Stomach (tissue), 9 donors: Measurements from ENCODE around the gene MAEA. TPM values are rescaled to one million over a fixed set of nuclear protein-coding genes. Genes with fewer than 3 reads are reported as not detected.

Experiments
- DNase-seq, 2 donors: peaks; one replicate each; pipeline versions ENCODE4 v3.0.0 to v3.0.0-alpha.2; 2013 to 2019
- H3K27ac ChIP-seq, 5 donors: fragments of 200-600 bp in 4 of 5; sonication (generic) in 4 of 5; one replicate each; pipeline ENCODE4 v1.5.1; 2013 to 2019; ENCODE audit warnings: mild to moderate bottlenecking in 1 of 5, moderate library complexity in 1 of 5
- H3K27me3 ChIP-seq, 3 donors: fragments of 200-600 bp; sonication (generic); one replicate each; pipeline ENCODE4 v1.5.1; 2017 to 2019; ENCODE audit warnings: mixed run types in 1 of 3
- H3K36me3 ChIP-seq, 4 donors: fragments of 200-600 bp; sonication (generic); 1 replicate in 3 of 4; 2 replicates in 1 of 4; pipeline ENCODE4 v1.5.1; 2016 to 2019
- H3K4me1 ChIP-seq, 4 donors: fragments of 200-600 bp; sonication (generic); one replicate each; pipeline ENCODE4 v1.5.1; 2016 to 2019
- H3K4me3 ChIP-seq, 4 donors: fragments of 200-600 bp; sonication (generic) in 3 of 4; one replicate each; pipeline ENCODE4 v1.5.1; 2016 to 2019; ENCODE audit warnings: mild to moderate bottlenecking in 1 of 4
- H3K9me3 ChIP-seq, 4 donors: fragments of 200-600 bp; sonication (generic); one replicate each; pipeline ENCODE4 v1.5.1; 2016 to 2019
- EP300 ChIP-seq: sonication (generic); formaldehyde crosslinking; IDR thresholded peaks from one replicate; pipeline ENCODE4 v1.6.1; 2017; ENCODE audit warnings: antibody characterized with exemption
- POLR2A ChIP-seq, 4 donors: fragments of 450-650 bp; IDR thresholded peaks; one replicate each; pipeline ENCODE4 v1.6.1; 2016; ENCODE audit warnings: antibody characterized with exemption in 4 of 4, control low read depth in 2 of 4, mild to moderate bottlenecking in 1 of 4, moderate library complexity in 1 of 4
- POLR2AphosphoS5 ChIP-seq, 3 donors: sonication (generic); formaldehyde crosslinking; IDR thresholded peaks; one replicate each; pipeline ENCODE4 v1.6.1; 2016; ENCODE audit warnings: antibody characterized with exemption in 3 of 3
- WGBS, 5 donors: extraction: QIAGEN DNeasy Blood & Tissue Kit in 3 of 5; methylation state at CpG; one replicate each; pipeline versions ENCODE4 v1.1.5 to v1.1.7; 2013 to 2018; 5-methylcytosine and 5-hydroxymethylcytosine counted together
- intact Hi-C: fragments of 100-400 bp; cut with DNase I; formaldehyde crosslinking; loops from one replicate; pipeline ENCODE4 v1.15.1; 2023; ENCODE audit warnings: low total_unique reads
- polyA plus RNA-seq, 3 donors: library from polyadenylated mRNA; stranded (reverse); fragments of 200-250 nt; gene quantifications; one replicate each; pipeline ENCODE4 v1.2.3, GENCODE V29; 2013
- total RNA-seq, 5 donors: library from RNA; depleted of rRNA; stranded (reverse); fragments of >200 nt; gene quantifications; one replicate each; pipeline versions ENCODE4 v1.1.0 to v1.2.3, GENCODE V29; 2014 to 2016
- TF ChIP-seq, protein P1 (sequence below), 7 experiments: fragments of 450-650 bp in 4 of 7; fragments of 200-600 bp in 3 of 7; sonication (generic) in 3 of 7; IDR thresholded peaks; one replicate each; pipeline ENCODE4 v1.5.1; 2016 to 2019; ENCODE audit warnings: antibody characterized with exemption in 7 of 7, control low read depth in 2 of 7, mild to moderate bottlenecking in 1 of 7
- donor health status: healthy with polysubstance abuse.
- donor health status: Bipolar disorder and iron deficiency.
- donor health status: healthy.

MAEA gene
- total and polyA plus RNA-seq, 8 donors = 34.0 to 295 (median 63.0) TPM

- Histone ChIP-seq H3K27ac (peak overlapping the region in 1 of 5 donors; percentile 53), H3K4me1 (peaks cover 43 to 96% (median 69%) of the 10 kb centered on the region in 4 donors), H3K27me3 (no peaks in the 10 kb centered on the region), H3K9me3 (no peaks in the 10 kb centered on the region), H3K36me3 (peaks cover 9 to 48% (median 44%) of the 10 kb centered on the region in 4 donors), H3K4me3 (no peak overlapping the region)
- DNase-seq = no peak
- TF ChIP-seq POLR2A (IDR thresholded peaks at IDR 0.05) = no peak
- no peak for TF ChIP-seq POLR2AphosphoS5 (IDR thresholded peaks at IDR 0.05)
- TF ChIP-seq, protein P1, sequence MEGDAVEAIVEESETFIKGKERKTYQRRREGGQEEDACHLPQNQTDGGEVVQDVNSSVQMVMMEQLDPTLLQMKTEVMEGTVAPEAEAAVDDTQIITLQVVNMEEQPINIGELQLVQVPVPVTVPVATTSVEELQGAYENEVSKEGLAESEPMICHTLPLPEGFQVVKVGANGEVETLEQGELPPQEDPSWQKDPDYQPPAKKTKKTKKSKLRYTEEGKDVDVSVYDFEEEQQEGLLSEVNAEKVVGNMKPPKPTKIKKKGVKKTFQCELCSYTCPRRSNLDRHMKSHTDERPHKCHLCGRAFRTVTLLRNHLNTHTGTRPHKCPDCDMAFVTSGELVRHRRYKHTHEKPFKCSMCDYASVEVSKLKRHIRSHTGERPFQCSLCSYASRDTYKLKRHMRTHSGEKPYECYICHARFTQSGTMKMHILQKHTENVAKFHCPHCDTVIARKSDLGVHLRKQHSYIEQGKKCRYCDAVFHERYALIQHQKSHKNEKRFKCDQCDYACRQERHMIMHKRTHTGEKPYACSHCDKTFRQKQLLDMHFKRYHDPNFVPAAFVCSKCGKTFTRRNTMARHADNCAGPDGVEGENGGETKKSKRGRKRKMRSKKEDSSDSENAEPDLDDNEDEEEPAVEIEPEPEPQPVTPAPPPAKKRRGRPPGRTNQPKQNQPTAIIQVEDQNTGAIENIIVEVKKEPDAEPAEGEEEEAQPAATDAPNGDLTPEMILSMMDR (IDR thresholded peaks at IDR 0.05) = no peak
- no peak for TF ChIP-seq EP300
- intact Hi-C loops = no loop called here
- 69 to 84% (median 77%) methylated on average over 13 to 24 of the region's 24 CpGs for WGBS, 5 donors
Observed at GRCh38 chr4:1295405-1296055, 5.8 kb downstream of the MAEA start.

DNA sequence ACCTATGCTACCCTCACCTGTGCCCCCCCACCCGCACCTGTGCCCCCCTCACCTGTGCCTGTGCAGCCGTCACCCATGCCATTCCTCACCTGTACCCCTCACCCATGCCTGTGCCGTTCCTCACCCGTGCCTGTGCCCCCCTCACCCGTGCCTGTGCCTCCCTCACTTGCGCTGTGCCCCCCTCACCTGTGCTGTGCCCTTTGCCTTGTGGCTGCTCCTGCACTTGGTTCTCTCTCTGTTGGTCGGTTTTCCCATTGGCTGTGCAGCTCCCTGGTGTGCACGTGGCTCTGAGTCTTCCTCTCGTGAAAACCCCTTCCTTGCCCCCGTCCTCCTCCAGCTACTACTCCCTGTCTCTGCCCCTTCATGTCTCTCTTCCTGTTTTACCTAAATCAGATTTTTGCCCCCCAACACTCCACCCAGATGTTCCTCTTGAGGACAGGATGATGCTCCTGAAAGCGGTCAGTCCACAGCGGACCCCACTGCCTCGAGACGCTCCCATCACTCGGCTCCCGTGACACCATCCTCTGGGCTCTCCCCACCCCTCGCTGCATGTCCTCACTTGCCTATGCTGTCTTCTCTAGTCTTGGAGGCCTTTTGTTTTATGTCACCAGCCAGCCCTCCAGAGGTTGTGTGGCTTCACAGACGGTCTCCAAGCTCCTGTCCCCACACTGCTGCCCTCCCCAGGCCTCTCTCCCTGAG, 6.8 kb downstream of the MAEA start:
- H3K27ac ChIP-seq = no peak overlapping the region
- DNase-seq = no peak
- 75 to 87% (median 86%) methylated on average over 16 to 18 of the region's 18 CpGs for WGBS, 5 donors
- H3K4me1 ChIP-seq = peaks cover 34 to 96% (median 64%) of the 10 kb centered on the region in 4 donors
- intact Hi-C loops = no loop called here
- peaks cover 9 to 57% (median 50%) of the 10 kb centered on the region in 4 donors for H3K36me3 ChIP-seq
- H3K27me3 ChIP-seq = no peaks in the 10 kb centered on the region
- H3K4me3 ChIP-seq = no peak overlapping the region
- TF ChIP-seq, protein P1 (IDR thresholded peaks at IDR 0.05) = no peak
- no peak for TF ChIP-seq POLR2AphosphoS5 (IDR thresholded peaks at IDR 0.05)
- no peak for TF ChIP-seq POLR2A (IDR thresholded peaks at IDR 0.05)
- TF ChIP-seq EP300 = no peak
- H3K9me3 ChIP-seq = no peaks in the 10 kb centered on the region

DNA sequence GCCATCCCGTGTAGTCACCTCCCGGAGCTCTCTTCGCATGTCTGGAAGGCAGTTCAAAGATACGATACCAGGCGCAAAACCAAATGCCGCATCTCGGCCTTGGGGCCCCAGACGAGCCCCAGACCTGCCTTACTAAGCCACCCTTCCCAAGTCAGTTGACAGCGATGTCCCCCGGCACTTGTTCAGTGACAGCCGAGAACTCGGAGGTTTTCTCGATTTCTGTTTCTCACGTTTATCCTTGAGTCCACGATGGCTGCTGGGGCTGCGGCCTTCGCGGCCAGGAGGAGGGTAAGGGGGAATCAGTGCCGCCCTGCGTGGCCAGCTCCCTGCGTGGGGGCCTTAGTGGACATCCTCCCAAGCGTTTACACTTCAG, 7.3 kb downstream of the MAEA start:
- Histone ChIP-seq H3K9me3 (no peaks in the 10 kb centered on the region), H3K27me3 (no peaks in the 10 kb centered on the region), H3K36me3 (peaks cover 9 to 57% (median 50%) of the 10 kb centered on the region in 4 donors), H3K4me1 (peaks cover 28 to 93% (median 59%) of the 10 kb centered on the region in 4 donors), H3K27ac (no peak overlapping the region), H3K4me3 (no peak overlapping the region)
- intact Hi-C loops = no loop called here
- 82 to 91% (median 89%) methylated on average over 22 of the region's 22 CpGs for WGBS, 5 donors
- TF ChIP-seq EP300 (no peak), POLR2AphosphoS5 (IDR thresholded peaks at IDR 0.05) (no peak), POLR2A (IDR thresholded peaks at IDR 0.05) (no peak)
- TF ChIP-seq, protein P1 (IDR thresholded peaks at IDR 0.05) = no peak
- DNase-seq = no peak

- TF ChIP-seq, protein P1 (IDR thresholded peaks at IDR 0.05) = no peak
- TF ChIP-seq POLR2A (IDR thresholded peaks at IDR 0.05) (no peak), EP300 (no peak), POLR2AphosphoS5 (IDR thresholded peaks at IDR 0.05) (no peak)
- peaks cover 22 to 87% (median 53%) of the 10 kb centered on the region in 4 donors for H3K4me1 ChIP-seq
- intact Hi-C loops = no loop called here
- DNase-seq = no peak
- H3K27ac ChIP-seq = no peak overlapping the region
- H3K4me3 ChIP-seq = no peak overlapping the region
- H3K27me3 ChIP-seq = no peaks in the 10 kb centered on the region
- H3K36me3 ChIP-seq = peaks cover 9 to 53% (median 50%) of the 10 kb centered on the region in 4 donors
- H3K9me3 ChIP-seq = no peaks in the 10 kb centered on the region
- WGBS, 5 donors = 76 to 90% (median 88%) methylated on average over 32 of the region's 32 CpGs
Observed at GRCh38 chr4:1297456-1298325, 8.0 kb downstream of the MAEA start.
